Loucy (cell line): ENCODE results near the gene GARIN5A.

Experiments
- H2AFZ ChIP-seq: fragments of 200-600 bp; sonication (generic); 2 replicates; pipeline ENCODE4 v1.6.0; 2016; ENCODE audit warnings: antibody characterized with exemption, mild to moderate bottlenecking, low read length, moderate library complexity
- H3F3A ChIP-seq: fragments of 200-600 bp; 2 replicates; pipeline ENCODE4 v1.6.0; 2016; ENCODE audit warnings: antibody characterized with exemption, low read depth, mild to moderate bottlenecking
- H3K27me3 ChIP-seq: fragments of 200-600 bp; sonication (generic); 2 replicates; pipeline ENCODE4 v1.6.1; 2014; ENCODE audit warnings: low read length, mild to moderate bottlenecking; ENCODE audit not compliant: insufficient read depth, poor library complexity, severe bottlenecking
- H3K36me3 ChIP-seq: fragments of 200-600 bp; sonication (generic); 2 replicates; pipeline ENCODE4 v1.6.1; 2016; ENCODE audit warnings: low read length; ENCODE audit not compliant: insufficient read depth
- H3K4me1 ChIP-seq: fragments of 200-600 bp; sonication (generic); 2 replicates; pipeline ENCODE4 v1.5.1; 2014; ENCODE audit warnings: low read length, mild to moderate bottlenecking; ENCODE audit not compliant: insufficient read depth, poor library complexity, severe bottlenecking
- H3K4me2 ChIP-seq: fragments of 200-600 bp; sonication (generic); 2 replicates; pipeline ENCODE4 v1.6.0; 2014; ENCODE audit warnings: antibody characterized with exemption, low read length, low read depth, mild to moderate bottlenecking; ENCODE audit not compliant: poor library complexity, severe bottlenecking
- H3K4me3 ChIP-seq: fragments of 200-600 bp; sonication (generic); 2 replicates; pipeline ENCODE4 v1.5.1; 2014; ENCODE audit warnings: low read length, mild to moderate bottlenecking, mixed read lengths; ENCODE audit not compliant: poor library complexity, severe bottlenecking
- H3K79me2 ChIP-seq: fragments of 200-600 bp; sonication (generic); 2 replicates; pipeline ENCODE4 v1.6.1; 2014; ENCODE audit warnings: low read length; ENCODE audit not compliant: insufficient read depth
- H3K9ac ChIP-seq: fragments of 200-600 bp; sonication (generic); 2 replicates; pipeline ENCODE4 v1.6.0; 2014; ENCODE audit warnings: mild to moderate bottlenecking, low read depth, low read length, moderate library complexity; ENCODE audit not compliant: poor library complexity, severe bottlenecking
- H3K9me2 ChIP-seq: fragments of 200-600 bp; sonication (generic); replicated peaks from 2 replicates; pipeline ENCODE4 v1.6.1; 2016; ENCODE audit warnings: low read depth, low read length, mixed read lengths
- H3K9me3 ChIP-seq: fragments of 200-600 bp; sonication (generic); 2 replicates; pipeline ENCODE4 v1.6.1; 2014; ENCODE audit warnings: mild to moderate bottlenecking, antibody characterized with exemption, low read length, low read depth; ENCODE audit not compliant: insufficient read depth
- H4K20me1 ChIP-seq: fragments of 200-600 bp; sonication (generic); 2 replicates; pipeline ENCODE4 v1.6.0; 2014; ENCODE audit warnings: antibody characterized with exemption, low read length, mild to moderate bottlenecking; ENCODE audit not compliant: insufficient read depth, poor library complexity, severe bottlenecking
- CTCF ChIP-seq: fragments of 200-600 bp; sonication (generic); conservative IDR thresholded peaks from 2 replicates; pipeline ENCODE4 v1.5.1; 2014; ENCODE audit warnings: mild to moderate bottlenecking, antibody characterized with exemption, low read length
- EZH2phosphoT487 ChIP-seq: fragments of 200-600 bp; IDR thresholded peaks from 2 replicates; pipeline ENCODE4 v1.6.1; 2018; ENCODE audit warnings: antibody characterized with exemption, mild to moderate bottlenecking, moderate library complexity, borderline replicate concordance

Gene GARIN5A

GRCh38 chr19:50495020-50495531 is 18.4 kb upstream of the GARIN5A start:
- H4K20me1 ChIP-seq: no peaks in the 10 kb centered on the region
- H3K27me3 ChIP-seq: peaks cover 4% of the 10 kb centered on the region
- no peaks in the 10 kb centered on the region for H3K9me2 ChIP-seq
- H3K79me2 ChIP-seq: no peaks in the 10 kb centered on the region
- no peaks in the 10 kb centered on the region for H3F3A ChIP-seq
- H3K9me3 ChIP-seq: peaks cover 3% of the 10 kb centered on the region; the same call in 1 of the 2 replicates
- H3K36me3 ChIP-seq: no peaks in the 10 kb centered on the region
- H3K4me1 ChIP-seq: no peaks in the 10 kb centered on the region
- H2AFZ ChIP-seq: no peak overlapping the region
- H3K4me2 ChIP-seq: no peak overlapping the region
- H3K9ac ChIP-seq: no peak overlapping the region
- TF ChIP-seq CTCF (no peak), EZH2phosphoT487 (no peak)
- H3K4me3 ChIP-seq: no peak overlapping the region

GRCh38 chr19:50494186-50495019 is 17.8 kb upstream of the GARIN5A start:
- H3K9ac ChIP-seq: no peak overlapping the region
- TF ChIP-seq CTCF: no peak
- TF ChIP-seq EZH2phosphoT487: no peak
- no peaks in the 10 kb centered on the region for H3K9me2 ChIP-seq
- no peaks in the 10 kb centered on the region for H3K36me3 ChIP-seq
- H4K20me1 ChIP-seq: no peaks in the 10 kb centered on the region
- peaks cover 4% of the 10 kb centered on the region for H3K27me3 ChIP-seq
- H3K79me2 ChIP-seq: no peaks in the 10 kb centered on the region
- no peaks in the 10 kb centered on the region for H3F3A ChIP-seq
- H2AFZ ChIP-seq: no peak overlapping the region
- H3K4me3 ChIP-seq: no peak overlapping the region
- no peaks in the 10 kb centered on the region for H3K4me1 ChIP-seq
- peaks cover 3% of the 10 kb centered on the region; the same call in 1 of the 2 replicates for H3K9me3 ChIP-seq
- no peak overlapping the region for H3K4me2 ChIP-seq

GRCh38 chr19:50493171-50493570 is 16.5 kb upstream of the GARIN5A start:
- Histone ChIP-seq H3K4me2 (no peak overlapping the region), H3K9me3 (peaks cover 3% of the 10 kb centered on the region; the same call in 1 of the 2 replicates), H3K79me2 (no peaks in the 10 kb centered on the region), H3K36me3 (no peaks in the 10 kb centered on the region), H3K4me1 (no peaks in the 10 kb centered on the region), H3K9ac (no peak overlapping the region), H2AFZ (no peak overlapping the region), H3K27me3 (peaks cover 2% of the 10 kb centered on the region), H4K20me1 (no peaks in the 10 kb centered on the region), H3K4me3 (no peak overlapping the region), H3F3A (no peaks in the 10 kb centered on the region), H3K9me2 (no peaks in the 10 kb centered on the region)
- TF ChIP-seq EZH2phosphoT487: no peak
- TF ChIP-seq CTCF: no peak
